Measurements from ENCODE around the gene BRINP3. TPM values are rescaled to one million over a fixed set of nuclear protein-coding genes. Genes with fewer than 3 reads are reported as not detected.

Gene BRINP3
- total and polyA plus RNA-seq, 12 donors = 0.08 to 1.7 (median 0.30) TPM; not detected in 5

DNA sequence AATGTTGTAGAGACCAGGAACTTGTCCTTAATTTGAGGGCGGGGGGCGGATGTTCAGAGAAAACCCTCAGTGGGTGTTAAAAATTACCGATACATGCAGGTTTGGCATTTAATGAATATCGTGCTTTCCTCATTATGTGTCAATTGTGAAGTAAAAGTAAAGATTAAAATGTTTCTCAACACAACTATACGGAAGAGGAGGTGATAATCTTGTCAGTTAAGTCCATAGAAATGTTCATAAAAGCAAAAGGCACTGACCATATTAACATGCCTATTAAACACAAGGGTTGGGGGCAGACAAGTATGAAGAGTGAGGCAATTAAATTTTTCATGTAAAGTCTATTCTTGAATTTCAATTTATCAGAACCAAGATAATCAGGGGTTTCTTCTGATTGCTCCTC, 1.3 kb downstream of the BRINP3 start:
- WGBS, 2 donors = 24 to 32% methylated on average over 5 of the region's 5 CpGs
- no peaks in the 10 kb centered on the region for H3K9me3 ChIP-seq
- peak overlapping the region in 1 of 10 donors; percentile 14 for H3K4me3 ChIP-seq
- DNase-seq = no peak
- intact Hi-C loops (cut with DNase I) = no loop called here
- ATAC-seq = no peak
- peaks cover 0 to 12% (median 0%) of the 10 kb centered on the region in 9 donors for H3K4me1 ChIP-seq
- no peaks in the 10 kb centered on the region for H3K36me3 ChIP-seq
- TF ChIP-seq, protein P1, sequence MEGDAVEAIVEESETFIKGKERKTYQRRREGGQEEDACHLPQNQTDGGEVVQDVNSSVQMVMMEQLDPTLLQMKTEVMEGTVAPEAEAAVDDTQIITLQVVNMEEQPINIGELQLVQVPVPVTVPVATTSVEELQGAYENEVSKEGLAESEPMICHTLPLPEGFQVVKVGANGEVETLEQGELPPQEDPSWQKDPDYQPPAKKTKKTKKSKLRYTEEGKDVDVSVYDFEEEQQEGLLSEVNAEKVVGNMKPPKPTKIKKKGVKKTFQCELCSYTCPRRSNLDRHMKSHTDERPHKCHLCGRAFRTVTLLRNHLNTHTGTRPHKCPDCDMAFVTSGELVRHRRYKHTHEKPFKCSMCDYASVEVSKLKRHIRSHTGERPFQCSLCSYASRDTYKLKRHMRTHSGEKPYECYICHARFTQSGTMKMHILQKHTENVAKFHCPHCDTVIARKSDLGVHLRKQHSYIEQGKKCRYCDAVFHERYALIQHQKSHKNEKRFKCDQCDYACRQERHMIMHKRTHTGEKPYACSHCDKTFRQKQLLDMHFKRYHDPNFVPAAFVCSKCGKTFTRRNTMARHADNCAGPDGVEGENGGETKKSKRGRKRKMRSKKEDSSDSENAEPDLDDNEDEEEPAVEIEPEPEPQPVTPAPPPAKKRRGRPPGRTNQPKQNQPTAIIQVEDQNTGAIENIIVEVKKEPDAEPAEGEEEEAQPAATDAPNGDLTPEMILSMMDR (IDR thresholded peaks at IDR 0.05) = no peak
- H3K27ac ChIP-seq = no peak overlapping the region
- peaks cover 0 to 70% (median 47%) of the 10 kb centered on the region in 7 donors for H3K27me3 ChIP-seq

GRCh38 chr1:190475421-190476141, 2.1 kb downstream of the BRINP3 start:
- Histone ChIP-seq H3K27ac (no peak overlapping the region), H3K4me3 (peak overlapping the region in 1 of 10 donors; percentile 14), H3K27me3 (peaks cover 0 to 70% (median 47%) of the 10 kb centered on the region in 7 donors), H3K9me3 (no peaks in the 10 kb centered on the region), H3K4me1 (peaks cover 0 to 12% (median 0%) of the 10 kb centered on the region in 9 donors), H3K36me3 (no peaks in the 10 kb centered on the region)
- TF ChIP-seq, protein P1 (IDR thresholded peaks at IDR 0.05) = no peak
- no peak for DNase-seq
- intact Hi-C loops (cut with DNase I) = no loop called here
- peak in 1 of 8 donors; percentile 12 for ATAC-seq
- WGBS, 2 donors = 1 to 2% methylated on average over 27 of the region's 27 CpGs

DNA sequence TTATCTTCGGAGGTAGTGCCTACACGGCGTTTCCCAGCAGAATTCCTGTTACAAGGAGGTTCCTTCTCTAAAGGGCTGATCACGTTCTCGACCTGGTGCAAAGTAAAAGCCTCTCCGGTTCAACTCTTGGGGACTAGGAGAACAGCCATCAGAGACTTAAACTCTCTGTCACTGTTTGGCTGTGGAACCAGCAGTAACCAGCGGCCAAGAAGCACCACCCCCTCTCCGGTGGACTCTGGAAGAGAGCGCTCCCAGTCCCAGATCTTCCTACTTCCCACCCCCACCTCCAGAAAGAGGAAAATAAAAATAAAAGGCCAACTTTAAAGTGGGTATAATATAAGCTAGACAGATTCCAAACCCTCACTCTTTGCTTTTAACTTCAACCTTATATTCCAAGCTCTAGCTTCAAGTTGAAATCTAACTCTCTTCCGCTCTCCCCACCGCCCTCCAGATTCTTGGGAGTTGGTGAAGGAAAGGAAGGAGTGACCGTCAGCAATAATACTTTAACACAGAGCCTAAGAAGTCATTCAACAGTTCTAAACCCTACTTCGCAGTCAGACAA, 2.9 kb downstream of the BRINP3 start:
- Histone ChIP-seq H3K36me3 (no peaks in the 10 kb centered on the region), H3K4me3 (peak overlapping the region in 1 of 10 donors; percentile 14)
- no peak for ATAC-seq

DNA sequence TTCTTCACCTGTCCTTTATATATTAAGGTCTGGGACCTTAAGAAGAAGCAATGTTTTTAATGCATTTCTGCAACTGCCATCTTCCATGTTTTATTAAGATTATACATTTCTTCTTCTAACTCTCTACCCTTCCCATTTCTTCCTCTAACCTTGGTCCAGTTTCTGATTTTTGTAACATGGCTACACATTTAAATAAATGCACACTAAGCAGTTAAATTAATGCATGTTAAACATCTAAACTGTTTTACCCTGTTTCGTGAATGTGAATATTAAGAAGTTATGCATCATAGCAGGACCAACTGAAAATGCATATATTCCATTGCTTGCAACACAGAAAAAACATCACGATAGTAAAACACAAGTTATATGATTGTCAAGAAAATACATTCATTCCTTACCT, 3.7 kb downstream of the BRINP3 start:
- Histone ChIP-seq H3K9me3 (no peaks in the 10 kb centered on the region), H3K36me3 (no peaks in the 10 kb centered on the region), H3K27ac (no peak overlapping the region), H3K27me3 (peaks cover 0 to 60% (median 43%) of the 10 kb centered on the region in 7 donors), H3K4me1 (peaks cover 0 to 11% (median 0%) of the 10 kb centered on the region in 9 donors), H3K4me3 (peak overlapping the region in 1 of 10 donors; percentile 12)
- intact Hi-C loops (cut with DNase I) = no loop called here
- TF ChIP-seq, protein P1 (IDR thresholded peaks at IDR 0.05) = no peak
- ATAC-seq (no peak), DNase-seq (no peak)
- 51 to 60% methylated on average over 2 of the region's 2 CpGs for WGBS, 2 donors

More for the DNA sequence above, 2.9 kb downstream of the BRINP3 start:
- intact Hi-C loops (cut with DNase I) = no loop called here
- Histone ChIP-seq H3K9me3 (no peaks in the 10 kb centered on the region), H3K4me1 (peaks cover 0 to 12% (median 0%) of the 10 kb centered on the region in 9 donors), H3K27ac (no peak overlapping the region), H3K27me3 (peaks cover 0 to 64% (median 43%) of the 10 kb centered on the region in 7 donors)
- TF ChIP-seq, protein P1 (IDR thresholded peaks at IDR 0.05) = no peak
- no peak for DNase-seq
- WGBS, 2 donors = 3 to 4% methylated on average over 13 of the region's 13 CpGs
